Nephron progenitor cell (in vitro differentiated cells): Measurements from ENCODE around the gene DOCK9.

Source experiments
- DNase-seq: peaks from one replicate; pipeline ENCODE4 v3.0.0; 2021
- H3K27ac Mint-ChIP-seq: 2 replicates; pipeline ENCODE4 v1.8.0; 2021; ENCODE audit warnings: mild to moderate bottlenecking, moderate library complexity, mixed read lengths
- H3K27me3 Mint-ChIP-seq: 2 replicates; pipeline ENCODE4 v1.8.0; 2021; ENCODE audit warnings: mild to moderate bottlenecking, low read depth, mixed read lengths; ENCODE audit not compliant: poor library complexity
- H3K36me3 Mint-ChIP-seq: 2 replicates; pipeline ENCODE4 v1.8.0; 2021; ENCODE audit warnings: low read depth, mixed read lengths
- H3K4me1 Mint-ChIP-seq: 2 replicates; pipeline ENCODE4 v1.8.0; 2021; ENCODE audit warnings: mixed read lengths
- H3K4me3 Mint-ChIP-seq: 2 replicates; pipeline ENCODE4 v1.8.0; 2021; ENCODE audit warnings: mild to moderate bottlenecking, moderate library complexity, mixed read lengths
- H3K9me3 Mint-ChIP-seq: 2 replicates; pipeline ENCODE4 v1.8.0; 2021; ENCODE audit warnings: mild to moderate bottlenecking, moderate library complexity, mixed read lengths
- TF ChIP-seq, protein P1 (sequence below): fragments of 200-600 bp; sonication (generic); IDR thresholded peaks from 2 replicates; pipeline ENCODE4 v1.5.0; 2021; ENCODE audit warnings: antibody characterized with exemption

DOCK9 gene

DNA sequence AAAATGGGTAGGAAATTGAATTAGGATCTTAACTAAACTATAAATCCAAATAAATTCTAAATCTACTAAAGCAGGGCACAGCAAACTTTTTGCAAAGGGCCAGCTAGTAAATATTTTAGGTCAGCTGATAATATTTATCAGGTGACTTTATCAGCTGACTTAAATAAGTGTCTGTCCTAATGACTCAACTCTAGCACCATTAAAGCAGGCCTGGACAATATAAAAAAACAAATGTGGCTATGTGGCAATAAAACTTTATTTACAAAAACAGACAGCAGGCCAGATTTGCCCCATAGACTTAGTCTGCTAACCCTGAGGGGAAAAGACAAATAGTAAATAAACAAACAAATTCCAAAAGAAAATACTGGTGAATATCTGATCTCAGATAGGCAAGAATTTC lies 27.7 kb upstream of the DOCK9 start:
- H3K9me3 Mint-ChIP-seq, result no peaks in the 10 kb centered on the region
- H3K36me3 Mint-ChIP-seq, result no peaks in the 10 kb centered on the region
- DNase-seq, result no peak
- TF ChIP-seq, protein P1, sequence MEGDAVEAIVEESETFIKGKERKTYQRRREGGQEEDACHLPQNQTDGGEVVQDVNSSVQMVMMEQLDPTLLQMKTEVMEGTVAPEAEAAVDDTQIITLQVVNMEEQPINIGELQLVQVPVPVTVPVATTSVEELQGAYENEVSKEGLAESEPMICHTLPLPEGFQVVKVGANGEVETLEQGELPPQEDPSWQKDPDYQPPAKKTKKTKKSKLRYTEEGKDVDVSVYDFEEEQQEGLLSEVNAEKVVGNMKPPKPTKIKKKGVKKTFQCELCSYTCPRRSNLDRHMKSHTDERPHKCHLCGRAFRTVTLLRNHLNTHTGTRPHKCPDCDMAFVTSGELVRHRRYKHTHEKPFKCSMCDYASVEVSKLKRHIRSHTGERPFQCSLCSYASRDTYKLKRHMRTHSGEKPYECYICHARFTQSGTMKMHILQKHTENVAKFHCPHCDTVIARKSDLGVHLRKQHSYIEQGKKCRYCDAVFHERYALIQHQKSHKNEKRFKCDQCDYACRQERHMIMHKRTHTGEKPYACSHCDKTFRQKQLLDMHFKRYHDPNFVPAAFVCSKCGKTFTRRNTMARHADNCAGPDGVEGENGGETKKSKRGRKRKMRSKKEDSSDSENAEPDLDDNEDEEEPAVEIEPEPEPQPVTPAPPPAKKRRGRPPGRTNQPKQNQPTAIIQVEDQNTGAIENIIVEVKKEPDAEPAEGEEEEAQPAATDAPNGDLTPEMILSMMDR, result no peak
- H3K4me1 Mint-ChIP-seq, result peaks cover 49% of the 10 kb centered on the region
- peak overlapping the region; percentile 59 for H3K27ac Mint-ChIP-seq
- no peaks in the 10 kb centered on the region for H3K27me3 Mint-ChIP-seq
- H3K4me3 Mint-ChIP-seq, result no peak overlapping the region

DNA sequence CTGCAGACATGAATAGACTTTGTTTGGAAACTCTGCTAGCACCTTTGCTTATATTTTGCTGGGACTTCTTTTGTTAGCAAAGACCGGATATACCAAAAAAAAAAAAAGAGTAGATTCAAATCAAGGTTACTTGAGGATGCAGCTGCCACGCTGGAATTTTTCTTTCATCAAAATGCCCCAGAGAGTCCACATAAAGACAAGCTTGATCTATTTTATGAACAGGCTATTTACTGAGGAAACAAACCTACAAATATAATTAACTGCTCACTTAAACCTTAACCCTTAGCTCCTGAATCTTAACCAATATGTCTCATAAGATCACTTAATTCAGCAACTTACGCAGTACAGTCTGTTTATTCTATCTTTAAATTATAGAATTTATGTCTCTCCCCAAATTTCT lies 27.1 kb upstream of the DOCK9 start:
- H3K36me3 Mint-ChIP-seq, result no peaks in the 10 kb centered on the region
- TF ChIP-seq, protein P1, result no peak
- DNase-seq, result no peak
- no peaks in the 10 kb centered on the region for H3K27me3 Mint-ChIP-seq
- H3K9me3 Mint-ChIP-seq, result no peaks in the 10 kb centered on the region
- H3K4me1 Mint-ChIP-seq, result peaks cover 50% of the 10 kb centered on the region
- no peak overlapping the region for H3K27ac Mint-ChIP-seq
- H3K4me3 Mint-ChIP-seq, result no peak overlapping the region

DNA sequence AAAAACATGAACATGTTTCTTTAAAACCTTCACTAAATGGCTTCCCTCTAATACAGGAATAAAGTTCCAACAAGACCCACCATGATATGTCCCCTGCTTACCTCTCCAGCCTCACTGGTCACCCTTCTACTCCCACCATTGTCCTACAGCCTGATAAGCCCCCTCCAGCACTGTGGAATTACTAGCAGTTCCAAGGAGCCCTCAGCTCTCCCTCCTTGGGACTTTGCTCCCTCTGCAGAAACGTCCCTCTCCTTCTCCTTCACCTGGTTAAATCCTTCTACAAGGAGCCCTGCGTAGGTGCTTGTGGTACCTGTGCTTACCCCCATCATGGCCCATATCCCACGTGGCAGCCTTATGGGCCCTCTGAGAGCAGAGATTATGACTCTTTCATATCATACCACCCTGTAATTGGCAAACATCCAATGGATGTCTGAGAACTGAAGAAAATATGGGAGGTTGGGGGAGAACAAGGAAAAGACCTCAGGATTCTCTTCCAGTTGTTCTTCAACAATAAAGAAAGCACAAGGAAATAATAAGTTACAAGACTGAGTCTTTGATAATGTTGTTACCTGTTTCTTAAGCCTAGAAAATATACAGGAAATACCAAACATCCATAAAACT lies 26.1 kb upstream of the DOCK9 start:
- Mint-ChIP-seq H3K4me1 (peaks cover 55% of the 10 kb centered on the region), H3K27me3 (no peaks in the 10 kb centered on the region)

DNA sequence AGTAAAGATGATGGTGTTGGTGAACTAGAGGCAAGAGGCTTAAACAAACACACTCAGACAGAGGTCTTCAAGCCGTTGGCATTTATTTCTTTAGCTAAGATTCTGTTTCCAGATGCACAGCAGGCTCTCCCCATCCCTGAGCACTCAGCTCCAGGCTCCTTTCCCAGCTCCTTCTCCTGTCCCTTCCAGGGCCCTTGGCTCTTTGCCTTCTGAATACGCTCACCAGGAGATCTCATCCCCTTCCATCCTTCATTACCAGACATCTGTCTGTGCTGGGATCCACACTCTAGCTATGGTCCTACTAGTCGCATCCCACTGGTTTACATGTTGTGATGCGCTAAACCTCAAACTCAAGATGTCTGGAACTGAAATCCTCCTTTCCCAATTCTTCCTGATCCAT lies 25.3 kb upstream of the DOCK9 start:
- H3K9me3 Mint-ChIP-seq, result no peaks in the 10 kb centered on the region
- no peaks in the 10 kb centered on the region for H3K27me3 Mint-ChIP-seq
- no peak for DNase-seq
- no peaks in the 10 kb centered on the region for H3K36me3 Mint-ChIP-seq
- H3K27ac Mint-ChIP-seq, result no peak overlapping the region
- peaks cover 59% of the 10 kb centered on the region for H3K4me1 Mint-ChIP-seq
- TF ChIP-seq, protein P1, result no peak
- no peak overlapping the region for H3K4me3 Mint-ChIP-seq

More for the DNA sequence above, 26.1 kb upstream of the DOCK9 start:
- Mint-ChIP-seq H3K27ac (no peak overlapping the region), H3K9me3 (no peaks in the 10 kb centered on the region), H3K4me3 (no peak overlapping the region), H3K36me3 (no peaks in the 10 kb centered on the region)
- TF ChIP-seq, protein P1, result no peak
- no peak for DNase-seq

DNA sequence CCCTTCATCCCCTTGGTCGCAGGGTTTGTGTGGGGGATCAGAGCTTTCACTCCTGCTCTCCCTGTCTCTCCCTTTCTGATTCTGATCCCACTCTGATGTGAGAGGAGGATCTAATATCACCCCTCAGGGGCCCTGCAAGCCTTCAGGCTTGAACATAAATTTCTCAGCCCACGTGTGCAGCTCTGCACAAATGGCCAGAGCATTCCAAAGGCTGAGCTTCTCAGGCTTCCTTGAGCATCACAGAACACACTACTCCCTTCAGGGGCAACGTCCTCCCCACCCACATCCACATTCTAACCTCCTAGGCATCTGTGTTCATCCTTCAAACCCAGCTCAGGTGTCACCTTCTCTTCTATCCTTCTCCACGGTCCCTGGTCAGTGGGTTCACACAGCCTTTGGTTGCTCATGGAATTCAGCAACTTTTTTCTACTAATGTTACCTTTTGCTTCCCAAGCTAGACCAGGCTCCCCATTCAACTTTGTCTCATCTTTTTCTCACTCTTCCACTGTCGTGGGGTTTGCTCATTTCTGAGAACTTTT lies 24.4 kb upstream of the DOCK9 start:
- Mint-ChIP-seq H3K4me3 (peak overlapping the region; percentile 7), H3K27me3 (peaks cover 4% of the 10 kb centered on the region), H3K4me1 (peaks cover 64% of the 10 kb centered on the region), H3K9me3 (no peaks in the 10 kb centered on the region), H3K36me3 (no peaks in the 10 kb centered on the region), H3K27ac (peak overlapping the region; percentile 58)
- no peak for DNase-seq
- TF ChIP-seq, protein P1, result no peak

DNA sequence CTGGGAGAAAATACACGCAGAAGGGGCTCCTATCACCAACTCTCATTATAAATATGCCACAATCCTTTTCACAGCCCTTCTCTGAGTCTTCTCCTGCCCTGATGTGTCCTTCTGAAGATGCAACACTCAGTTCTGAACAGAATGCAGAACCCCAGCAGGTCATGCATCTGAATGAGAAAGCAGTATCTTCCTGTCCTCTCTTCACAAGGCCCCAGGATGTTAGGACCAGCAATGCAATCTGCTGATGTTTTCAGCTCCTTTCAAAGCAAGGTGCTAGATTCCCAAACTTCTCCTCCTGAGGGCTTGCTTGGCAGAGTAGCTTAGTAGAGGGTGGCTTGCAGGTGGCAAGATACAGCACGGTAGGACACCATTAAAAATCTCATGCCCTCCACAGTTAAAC lies 22.3 kb upstream of the DOCK9 start:
- H3K27me3 Mint-ChIP-seq, result peaks cover 4% of the 10 kb centered on the region
- TF ChIP-seq, protein P1, result no peak
- no peaks in the 10 kb centered on the region for H3K36me3 Mint-ChIP-seq
- H3K27ac Mint-ChIP-seq, result no peak overlapping the region
- no peak for DNase-seq
- H3K4me3 Mint-ChIP-seq, result no peak overlapping the region
- peaks cover 63% of the 10 kb centered on the region for H3K4me1 Mint-ChIP-seq
- H3K9me3 Mint-ChIP-seq, result no peaks in the 10 kb centered on the region
